ENCODE results near the gene PPP1R37.
A peak's percentile ranks its signal among the peaks of the same experiment; 100 is the strongest.

Gene PPP1R37

GRCh38 chr19:45076851-45077730 is 15.9 kb upstream of the PPP1R37 start:
- intact Hi-C loops (cut with micrococcal nuclease) = loop anchor here (5.0 kb wide), 1 partner anchor 35 kb away; no protein-coding TSS in a partner anchor
- no peaks in the 10 kb centered on the region for H3K27me3 Mint-ChIP-seq
- no peaks in the 10 kb centered on the region for H3K9me3 Mint-ChIP-seq
- peak overlapping the region; percentile 94 for H3K4me3 Mint-ChIP-seq
- H3K4me1 Mint-ChIP-seq (ENCODE audit: low read depth) = peaks cover 64% of the 10 kb centered on the region
- H3K36me3 Mint-ChIP-seq (ENCODE audit: low read depth) = peaks cover 48% of the 10 kb centered on the region
- peak overlapping the region; percentile 96 for H3K27ac Mint-ChIP-seq

- H3K27ac Mint-ChIP-seq = peak overlapping the region; percentile 90
- H3K4me1 Mint-ChIP-seq (ENCODE audit: low read depth) = peaks cover 58% of the 10 kb centered on the region
- peaks cover 46% of the 10 kb centered on the region for H3K36me3 Mint-ChIP-seq (ENCODE audit: low read depth)
- peak overlapping the region; percentile 92 for H3K4me3 Mint-ChIP-seq
- H3K9me3 Mint-ChIP-seq = no peaks in the 10 kb centered on the region
- H3K27me3 Mint-ChIP-seq = no peaks in the 10 kb centered on the region
- intact Hi-C loops (cut with micrococcal nuclease) = loop anchor here (1.0 to 5.0 kb wide), 2 partner anchors 13 to 36 kb away; no protein-coding TSS in a partner anchor
Measured at GRCh38 chr19:45078390-45079062, 14.5 kb upstream of the PPP1R37 start.

GRCh38 chr19:45079063-45079910 is 13.7 kb upstream of the PPP1R37 start, which contains the start of gene GEMIN7:
Gene GEMIN7 (plus strand): TSS chr19:45079260. CDS start chr19:45090115, 10,855 bp downstream.
- Mint-ChIP-seq H3K4me3 (peak within 1 kb of the TSS; percentile 92), H3K36me3 (ENCODE audit: low read depth) (peaks cover 50% of the 10 kb centered on the region), H3K9me3 (no peaks in the 10 kb centered on the region), H3K27me3 (no peaks in the 10 kb centered on the region), H3K4me1 (ENCODE audit: low read depth) (peaks cover 58% of the 10 kb centered on the region), H3K27ac (peak within 1 kb of the TSS; percentile 90)
- intact Hi-C loops (cut with micrococcal nuclease) = loop anchor here (1.0 to 5.0 kb wide), 2 partner anchors 12 to 37 kb away; no protein-coding TSS in a partner anchor

GRCh38 chr19:45079911-45080370 is 13.0 kb upstream of the PPP1R37 start:
- peaks cover 52% of the 10 kb centered on the region for H3K4me1 Mint-ChIP-seq (ENCODE audit: low read depth)
- intact Hi-C loops (cut with micrococcal nuclease) = loop anchor here (1.0 to 5.0 kb wide), 2 partner anchors 11 to 38 kb away; no protein-coding TSS in a partner anchor
- no peaks in the 10 kb centered on the region for H3K9me3 Mint-ChIP-seq
- peaks cover 50% of the 10 kb centered on the region for H3K36me3 Mint-ChIP-seq (ENCODE audit: low read depth)
- H3K27me3 Mint-ChIP-seq = no peaks in the 10 kb centered on the region
- H3K27ac Mint-ChIP-seq = peak overlapping the region; percentile 90
- H3K4me3 Mint-ChIP-seq = peak overlapping the region; percentile 92

- Mint-ChIP-seq H3K4me1 (ENCODE audit: low read depth) (peaks cover 39% of the 10 kb centered on the region), H3K36me3 (ENCODE audit: low read depth) (peaks cover 44% of the 10 kb centered on the region), H3K9me3 (no peaks in the 10 kb centered on the region), H3K27me3 (no peaks in the 10 kb centered on the region), H3K4me3 (no peak overlapping the region), H3K27ac (no peak overlapping the region)
- intact Hi-C loops (cut with micrococcal nuclease) = no loop called here
Measured at GRCh38 chr19:45082170-45082569, 10.8 kb upstream of the PPP1R37 start.

GRCh38 chr19:45086480-45086879 is 6.5 kb upstream of the PPP1R37 start:
- Mint-ChIP-seq H3K4me3 (no peak overlapping the region), H3K36me3 (ENCODE audit: low read depth) (peaks cover 64% of the 10 kb centered on the region), H3K9me3 (no peaks in the 10 kb centered on the region)

GRCh38 chr19:45087531-45087930 is 5.4 kb upstream of the PPP1R37 start:
- Mint-ChIP-seq H3K27ac (peak overlapping the region; percentile 62), H3K9me3 (no peaks in the 10 kb centered on the region), H3K36me3 (ENCODE audit: low read depth) (peaks cover 64% of the 10 kb centered on the region), H3K27me3 (no peaks in the 10 kb centered on the region), H3K4me3 (peak overlapping the region; percentile 32), H3K4me1 (ENCODE audit: low read depth) (peaks cover 31% of the 10 kb centered on the region)
- intact Hi-C loops (cut with micrococcal nuclease) = no loop called here

More at GRCh38 chr19:45086480-45086879, 6.5 kb upstream of the PPP1R37 start:
- Mint-ChIP-seq H3K4me1 (ENCODE audit: low read depth) (peaks cover 30% of the 10 kb centered on the region), H3K27ac (no peak overlapping the region), H3K27me3 (no peaks in the 10 kb centered on the region)
- intact Hi-C loops (cut with micrococcal nuclease) = no loop called here

- intact Hi-C loops (cut with micrococcal nuclease) = no loop called here
- Mint-ChIP-seq H3K27ac (no peak overlapping the region), H3K9me3 (no peaks in the 10 kb centered on the region), H3K36me3 (ENCODE audit: low read depth) (peaks cover 79% of the 10 kb centered on the region), H3K4me3 (no peak overlapping the region), H3K27me3 (no peaks in the 10 kb centered on the region), H3K4me1 (ENCODE audit: low read depth) (peaks cover 50% of the 10 kb centered on the region)
Measured at GRCh38 chr19:45090034-45090433, 2.9 kb upstream of the PPP1R37 start.

GRCh38 chr19:45090606-45091005 is 2.4 kb upstream of the PPP1R37 start:
- H3K9me3 Mint-ChIP-seq = no peaks in the 10 kb centered on the region
- intact Hi-C loops (cut with micrococcal nuclease) = loop anchor here (1.0 kb wide), 1 partner anchor 11 kb away; the partner anchor contains the start of gene GEMIN7
- H3K36me3 Mint-ChIP-seq (ENCODE audit: low read depth) = peaks cover 81% of the 10 kb centered on the region
- no peaks in the 10 kb centered on the region for H3K27me3 Mint-ChIP-seq
- H3K4me1 Mint-ChIP-seq (ENCODE audit: low read depth) = peaks cover 53% of the 10 kb centered on the region
- H3K27ac Mint-ChIP-seq = no peak overlapping the region
- no peak overlapping the region for H3K4me3 Mint-ChIP-seq

- H3K27me3 Mint-ChIP-seq = no peaks in the 10 kb centered on the region
- peak overlapping the region; percentile 95 for H3K4me3 Mint-ChIP-seq
- peaks cover 59% of the 10 kb centered on the region for H3K4me1 Mint-ChIP-seq (ENCODE audit: low read depth)
- H3K36me3 Mint-ChIP-seq (ENCODE audit: low read depth) = peaks cover 84% of the 10 kb centered on the region
- intact Hi-C loops (cut with micrococcal nuclease) = loop anchor here (1.0 kb wide), 1 partner anchor 12 kb away; the partner anchor contains the start of gene GEMIN7
- peak overlapping the region; percentile 100 for H3K27ac Mint-ChIP-seq
- H3K9me3 Mint-ChIP-seq = no peaks in the 10 kb centered on the region
Measured at GRCh38 chr19:45091031-45091923, 1.7 kb upstream of the PPP1R37 start.

GRCh38 chr19:45094137-45094536 is 1.2 kb downstream of the PPP1R37 start:
- no peaks in the 10 kb centered on the region for H3K27me3 Mint-ChIP-seq
- intact Hi-C loops (cut with micrococcal nuclease) = no loop called here
- H3K27ac Mint-ChIP-seq = peak overlapping the region; percentile 100
- peaks cover 73% of the 10 kb centered on the region for H3K4me1 Mint-ChIP-seq (ENCODE audit: low read depth)
- peak overlapping the region; percentile 95 for H3K4me3 Mint-ChIP-seq
- H3K36me3 Mint-ChIP-seq (ENCODE audit: low read depth) = peaks cover 72% of the 10 kb centered on the region
- H3K9me3 Mint-ChIP-seq = no peaks in the 10 kb centered on the region

- intact Hi-C loops (cut with micrococcal nuclease) = no loop called here
- Mint-ChIP-seq H3K27ac (no peak overlapping the region), H3K27me3 (no peaks in the 10 kb centered on the region), H3K36me3 (ENCODE audit: low read depth) (peaks cover 77% of the 10 kb centered on the region), H3K4me3 (peak overlapping the region; percentile 95), H3K4me1 (ENCODE audit: low read depth) (peaks cover 79% of the 10 kb centered on the region), H3K9me3 (no peaks in the 10 kb centered on the region)
Measured at GRCh38 chr19:45094707-45095106, 1.7 kb downstream of the PPP1R37 start.
